Chondrocyte (in vitro differentiated cells): Measurements from ENCODE around the gene GPN3. TPM values are rescaled to one million over a fixed set of nuclear protein-coding genes. Genes with fewer than 3 reads are reported as not detected.
A peak's percentile ranks its signal among the peaks of the same experiment; 100 is the strongest.

ENCODE experiments used
- DNase-seq: peaks from one replicate; pipeline ENCODE4 v3.0.0; 2021; ENCODE audit warnings: mixed read lengths, low spot score
- H3K27ac Mint-ChIP-seq: one replicate; pipeline ENCODE4 v1.8.0; 2021; ENCODE audit warnings: mild to moderate bottlenecking, moderate library complexity, mixed read lengths; ENCODE audit not compliant: unreplicated experiment
- H3K27me3 Mint-ChIP-seq: 2 replicates; pipeline ENCODE4 v1.8.0; 2021; ENCODE audit warnings: low read depth, mixed read lengths
- H3K36me3 Mint-ChIP-seq: 2 replicates; pipeline ENCODE4 v1.8.0; 2021; ENCODE audit warnings: low read depth, mixed read lengths
- H3K4me1 Mint-ChIP-seq: 2 replicates; pipeline ENCODE4 v1.8.0; 2021; ENCODE audit warnings: low read depth, mild to moderate bottlenecking, mixed read lengths
- H3K4me3 Mint-ChIP-seq: one replicate; pipeline ENCODE4 v1.8.0; 2021; ENCODE audit warnings: mild to moderate bottlenecking, moderate library complexity, mixed read lengths; ENCODE audit not compliant: unreplicated experiment
- H3K9me3 Mint-ChIP-seq: 2 replicates; pipeline ENCODE4 v1.8.0; 2021; ENCODE audit warnings: low read depth, mixed read lengths
- total RNA-seq: library from RNA; stranded (reverse); gene quantifications from 3 replicates; pipeline ENCODE4 v1.2.1, GENCODE V29; 2021
- TF ChIP-seq, protein P1 (sequence below): fragments of 200-600 bp; sonication (generic); IDR thresholded peaks from 2 replicates; pipeline ENCODE4 v1.5.0; 2021; ENCODE audit warnings: antibody characterized with exemption, mild to moderate bottlenecking, moderate library complexity

The GPN3 gene
- total RNA-seq, 1 donor from 2014 or later: 15.3 TPM

DNA sequence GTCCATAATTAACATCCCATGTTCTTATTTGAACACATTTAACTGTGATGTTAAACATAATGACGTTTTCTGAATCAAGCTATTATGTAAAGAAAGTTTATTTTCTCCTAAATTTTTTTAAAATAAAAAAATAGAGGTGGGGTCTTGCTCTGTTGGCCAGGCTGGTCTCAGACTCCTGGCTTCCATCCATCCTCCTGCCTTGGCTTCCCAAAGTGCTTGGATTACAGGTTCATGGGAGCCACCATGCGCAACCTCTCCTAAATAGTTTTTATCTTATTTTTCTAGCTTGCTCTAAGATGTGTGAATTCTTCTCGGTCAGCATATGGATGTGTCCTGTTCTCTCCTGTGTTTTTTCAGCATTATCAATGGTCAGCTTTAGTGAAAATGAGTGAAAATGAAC is 37.3 kb upstream of the GPN3 start:
- TF ChIP-seq, protein P1, sequence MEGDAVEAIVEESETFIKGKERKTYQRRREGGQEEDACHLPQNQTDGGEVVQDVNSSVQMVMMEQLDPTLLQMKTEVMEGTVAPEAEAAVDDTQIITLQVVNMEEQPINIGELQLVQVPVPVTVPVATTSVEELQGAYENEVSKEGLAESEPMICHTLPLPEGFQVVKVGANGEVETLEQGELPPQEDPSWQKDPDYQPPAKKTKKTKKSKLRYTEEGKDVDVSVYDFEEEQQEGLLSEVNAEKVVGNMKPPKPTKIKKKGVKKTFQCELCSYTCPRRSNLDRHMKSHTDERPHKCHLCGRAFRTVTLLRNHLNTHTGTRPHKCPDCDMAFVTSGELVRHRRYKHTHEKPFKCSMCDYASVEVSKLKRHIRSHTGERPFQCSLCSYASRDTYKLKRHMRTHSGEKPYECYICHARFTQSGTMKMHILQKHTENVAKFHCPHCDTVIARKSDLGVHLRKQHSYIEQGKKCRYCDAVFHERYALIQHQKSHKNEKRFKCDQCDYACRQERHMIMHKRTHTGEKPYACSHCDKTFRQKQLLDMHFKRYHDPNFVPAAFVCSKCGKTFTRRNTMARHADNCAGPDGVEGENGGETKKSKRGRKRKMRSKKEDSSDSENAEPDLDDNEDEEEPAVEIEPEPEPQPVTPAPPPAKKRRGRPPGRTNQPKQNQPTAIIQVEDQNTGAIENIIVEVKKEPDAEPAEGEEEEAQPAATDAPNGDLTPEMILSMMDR: no peak
- Mint-ChIP-seq H3K36me3 (no peaks in the 10 kb centered on the region), H3K27me3 (no peaks in the 10 kb centered on the region), H3K4me1 (peaks cover 18% of the 10 kb centered on the region), H3K27ac (no peak overlapping the region), H3K9me3 (no peaks in the 10 kb centered on the region), H3K4me3 (no peak overlapping the region)
- no peak for DNase-seq

DNA sequence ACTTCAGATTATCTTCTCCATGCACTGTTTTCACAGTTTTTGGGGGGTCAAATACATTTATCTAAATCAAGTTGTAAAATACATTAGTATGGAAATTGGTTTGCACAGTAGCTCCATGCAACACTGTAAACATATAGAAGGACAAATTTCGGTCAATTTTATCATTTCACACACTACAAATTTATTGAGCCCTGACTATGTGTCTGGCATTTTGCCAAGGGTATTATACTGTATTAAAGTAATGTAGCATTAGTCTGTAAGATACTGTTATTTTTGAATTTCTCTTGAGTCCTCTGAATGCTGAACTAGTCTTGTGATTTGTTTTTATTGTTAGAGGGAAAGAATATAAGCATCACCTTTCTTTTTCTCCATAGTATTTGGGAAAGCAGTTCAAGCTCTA is 35.4 kb upstream of the GPN3 start:
- TF ChIP-seq, protein P1: no peak
- Mint-ChIP-seq H3K27ac (no peak overlapping the region), H3K27me3 (no peaks in the 10 kb centered on the region), H3K9me3 (no peaks in the 10 kb centered on the region), H3K4me1 (peaks cover 31% of the 10 kb centered on the region), H3K4me3 (no peak overlapping the region), H3K36me3 (no peaks in the 10 kb centered on the region)
- DNase-seq: no peak

DNA sequence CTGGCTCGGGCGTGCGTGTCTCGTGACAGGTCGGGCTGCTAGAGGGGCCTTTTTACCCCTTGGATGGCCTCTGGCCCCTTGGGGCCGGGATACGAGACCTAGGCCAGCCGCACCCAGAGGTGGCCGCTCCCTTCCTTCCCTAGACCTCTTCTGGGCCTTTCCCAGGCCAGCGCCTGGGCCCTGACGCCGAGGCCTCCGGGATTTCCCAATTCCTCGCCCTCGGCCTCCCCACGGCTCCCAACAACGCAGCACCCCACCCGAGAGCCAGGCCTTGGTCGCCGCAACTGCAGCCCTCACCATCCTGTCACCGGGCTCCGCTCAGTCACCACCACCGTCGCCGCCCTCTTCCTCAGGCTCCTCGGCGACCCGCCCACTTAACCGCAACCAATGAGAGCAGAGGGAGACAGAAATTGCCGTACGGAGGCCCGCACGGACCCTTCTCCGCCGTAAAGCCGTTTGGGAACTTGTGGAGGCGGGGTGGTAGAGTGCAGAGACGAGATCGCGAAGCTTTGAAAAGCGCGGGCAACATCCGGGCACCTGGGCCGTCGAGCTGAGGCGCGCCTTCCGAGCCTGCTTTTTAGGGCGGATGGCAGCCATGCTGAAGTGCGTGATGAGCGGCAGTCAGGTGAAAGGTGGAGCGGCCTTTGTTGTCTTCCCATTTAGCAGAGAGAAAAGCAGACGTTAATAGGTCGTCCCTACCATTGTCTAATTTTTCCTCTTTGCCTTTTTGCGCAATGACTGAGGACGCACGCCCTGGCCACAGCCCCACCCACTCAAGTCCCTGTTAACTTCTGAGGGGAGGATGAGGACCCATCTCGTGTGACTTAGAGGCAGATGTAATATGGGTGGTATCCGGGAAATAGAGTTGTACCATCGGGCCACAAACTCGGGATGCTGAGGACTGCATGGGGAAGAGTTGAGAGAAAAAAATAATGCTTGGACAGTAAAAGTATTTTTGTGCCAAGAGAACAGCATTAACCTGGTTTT is 34.0 kb upstream of the GPN3 start, which contains the start of the genes RAD9B and VPS29:
TSS of gene RAD9B (plus strand) at position 580 of the 987 bp plus-strand sequence. CDS start at position 587, 7 bp downstream.
TSS of gene VPS29 (minus strand) at position 360 of the 987 bp plus-strand sequence. CDS start at position 300, 60 bp downstream.
- H3K36me3 Mint-ChIP-seq: no peaks in the 10 kb centered on the region
- no peaks in the 10 kb centered on the region for H3K9me3 Mint-ChIP-seq
- TF ChIP-seq, protein P1: peak; percentile 21
- peak within 1 kb of the TSS; percentile 98 for H3K4me3 Mint-ChIP-seq
- DNase-seq: peak; percentile 99
- peaks cover 31% of the 10 kb centered on the region for H3K4me1 Mint-ChIP-seq
- peak within 1 kb of the TSS; percentile 98 for H3K27ac Mint-ChIP-seq
- H3K27me3 Mint-ChIP-seq: no peaks in the 10 kb centered on the region

DNA sequence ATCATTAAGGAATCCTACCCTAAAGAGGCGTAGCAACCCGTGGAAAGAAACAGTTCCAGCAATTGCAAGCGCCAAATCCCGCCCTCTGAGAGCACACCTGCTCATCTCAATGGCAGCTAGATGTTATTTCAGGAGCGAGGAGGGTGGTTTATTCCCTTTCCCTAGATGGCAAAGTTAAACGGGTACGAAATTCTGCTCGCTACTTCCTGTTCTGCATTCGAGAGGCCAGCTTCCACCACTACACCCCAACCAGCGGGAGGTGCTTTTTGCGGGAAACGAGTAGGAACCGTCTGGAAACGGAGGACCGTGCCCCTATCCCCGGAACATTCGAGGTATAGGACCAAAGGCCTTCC is 33.3 kb upstream of the GPN3 start:
- Mint-ChIP-seq H3K4me3 (peak overlapping the region; percentile 98), H3K36me3 (no peaks in the 10 kb centered on the region), H3K27me3 (no peaks in the 10 kb centered on the region), H3K4me1 (peaks cover 31% of the 10 kb centered on the region), H3K9me3 (no peaks in the 10 kb centered on the region), H3K27ac (peak overlapping the region; percentile 98)
- TF ChIP-seq, protein P1: peak; percentile 32
- DNase-seq: no peak

DNA sequence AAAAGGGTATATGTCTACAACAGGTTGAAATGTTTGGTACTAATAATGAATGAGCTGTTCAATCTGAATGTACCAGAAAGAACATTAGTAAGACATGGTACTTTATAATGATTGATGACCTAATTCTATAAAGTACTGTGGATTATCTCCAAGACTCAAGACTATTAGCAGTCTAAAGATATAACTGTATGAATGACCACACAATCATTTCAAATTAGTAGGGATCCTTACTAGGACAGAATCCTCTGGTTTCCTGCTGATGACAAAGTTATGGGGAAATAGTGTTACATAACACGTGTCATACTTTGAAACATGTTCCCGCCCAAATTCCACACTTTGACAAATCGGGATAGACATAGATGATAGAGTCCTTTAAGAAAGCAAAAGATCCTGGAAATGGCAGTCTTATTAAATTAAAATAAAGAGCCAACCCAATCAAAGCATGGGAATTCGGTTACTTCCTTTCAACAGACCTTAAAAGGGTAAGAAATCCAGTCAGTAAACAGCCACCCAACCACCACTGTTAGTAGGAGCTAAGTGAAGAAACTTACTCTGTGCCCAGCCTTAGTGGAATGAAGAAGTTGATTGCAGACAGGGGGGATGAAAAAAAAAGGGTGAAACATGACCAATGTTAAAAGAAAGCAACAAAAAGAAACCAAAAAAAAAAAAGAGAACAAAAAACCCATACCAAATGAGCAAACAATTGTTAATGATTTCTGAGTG is 31.1 kb upstream of the GPN3 start:
- peak overlapping the region; percentile 12 for H3K4me3 Mint-ChIP-seq
- peak overlapping the region; percentile 57 for H3K27ac Mint-ChIP-seq
- no peaks in the 10 kb centered on the region for H3K27me3 Mint-ChIP-seq
- peaks cover 31% of the 10 kb centered on the region for H3K4me1 Mint-ChIP-seq
- no peak for DNase-seq
- H3K36me3 Mint-ChIP-seq: peaks cover 3% of the 10 kb centered on the region
- no peaks in the 10 kb centered on the region for H3K9me3 Mint-ChIP-seq
- TF ChIP-seq, protein P1: no peak
